Epithelial cell of proximal tubule (primary cell): ENCODE data around the gene RNF220. TPM values are rescaled to one million over a fixed set of nuclear protein-coding genes. Genes with fewer than 3 reads are reported as not detected.

ENCODE experiments used
- DNase-seq: peaks from one replicate; pipeline ENCODE4 v3.0.0-alpha.2; 2011; ENCODE audit warnings: low read depth
- H3K4me3 ChIP-seq: 2 replicates; pipeline ENCODE4 v1.5.1; 2011; ENCODE audit warnings: low read depth, mild to moderate bottlenecking, low read length
- total RNA-seq: library from RNA; depleted of rRNA; stranded (reverse); fragments of >200 nt; gene quantifications from 2 replicates; pipeline ENCODE4 v1.2.3, GENCODE V29; 2015
- TF ChIP-seq, protein P1 (sequence below): conservative IDR thresholded peaks from 2 replicates; pipeline ENCODE4 v1.5.1; 2012; ENCODE audit warnings: low read depth, mild to moderate bottlenecking, low read length

Gene RNF220
- total RNA-seq, 1 donor from 2014 or later = 152 TPM

DNA sequence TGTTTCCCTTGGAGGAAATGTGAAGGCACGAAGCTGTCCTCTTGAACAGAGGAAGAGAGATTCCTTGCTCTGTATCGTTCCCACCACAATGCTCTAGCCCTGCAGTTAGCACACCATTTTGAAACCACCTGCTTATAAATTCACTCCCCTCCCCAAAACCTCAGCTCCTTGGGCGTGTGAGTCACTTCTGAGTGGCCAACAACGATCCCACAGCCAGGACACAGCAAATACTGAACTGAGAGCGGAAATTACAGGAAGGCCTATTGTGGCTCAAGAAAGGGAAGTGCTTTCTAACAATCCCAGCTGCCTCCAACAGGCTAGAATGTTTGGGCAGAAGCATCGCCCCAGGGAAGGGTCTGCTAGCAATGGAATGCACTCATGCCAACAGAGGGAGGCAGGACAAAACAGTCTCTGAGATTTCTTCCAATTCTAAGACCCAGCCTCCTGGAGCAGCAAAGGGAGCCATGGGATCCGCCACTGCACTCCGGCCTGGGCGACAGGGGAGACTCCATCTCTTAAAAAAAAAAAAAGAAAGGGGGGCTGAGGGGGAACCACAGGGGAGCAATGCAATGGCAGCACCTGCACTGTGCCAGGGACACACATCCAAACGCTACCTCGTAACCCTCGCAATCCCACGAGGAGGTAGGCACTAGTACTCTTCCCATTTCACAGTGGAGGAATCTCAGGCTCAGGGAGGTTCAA, 267.4 kb downstream of the RNF220 start:
- no peak for DNase-seq
- peak overlapping the region; percentile 73 for H3K4me3 ChIP-seq
- TF ChIP-seq, protein P1, sequence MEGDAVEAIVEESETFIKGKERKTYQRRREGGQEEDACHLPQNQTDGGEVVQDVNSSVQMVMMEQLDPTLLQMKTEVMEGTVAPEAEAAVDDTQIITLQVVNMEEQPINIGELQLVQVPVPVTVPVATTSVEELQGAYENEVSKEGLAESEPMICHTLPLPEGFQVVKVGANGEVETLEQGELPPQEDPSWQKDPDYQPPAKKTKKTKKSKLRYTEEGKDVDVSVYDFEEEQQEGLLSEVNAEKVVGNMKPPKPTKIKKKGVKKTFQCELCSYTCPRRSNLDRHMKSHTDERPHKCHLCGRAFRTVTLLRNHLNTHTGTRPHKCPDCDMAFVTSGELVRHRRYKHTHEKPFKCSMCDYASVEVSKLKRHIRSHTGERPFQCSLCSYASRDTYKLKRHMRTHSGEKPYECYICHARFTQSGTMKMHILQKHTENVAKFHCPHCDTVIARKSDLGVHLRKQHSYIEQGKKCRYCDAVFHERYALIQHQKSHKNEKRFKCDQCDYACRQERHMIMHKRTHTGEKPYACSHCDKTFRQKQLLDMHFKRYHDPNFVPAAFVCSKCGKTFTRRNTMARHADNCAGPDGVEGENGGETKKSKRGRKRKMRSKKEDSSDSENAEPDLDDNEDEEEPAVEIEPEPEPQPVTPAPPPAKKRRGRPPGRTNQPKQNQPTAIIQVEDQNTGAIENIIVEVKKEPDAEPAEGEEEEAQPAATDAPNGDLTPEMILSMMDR = no peak

DNA sequence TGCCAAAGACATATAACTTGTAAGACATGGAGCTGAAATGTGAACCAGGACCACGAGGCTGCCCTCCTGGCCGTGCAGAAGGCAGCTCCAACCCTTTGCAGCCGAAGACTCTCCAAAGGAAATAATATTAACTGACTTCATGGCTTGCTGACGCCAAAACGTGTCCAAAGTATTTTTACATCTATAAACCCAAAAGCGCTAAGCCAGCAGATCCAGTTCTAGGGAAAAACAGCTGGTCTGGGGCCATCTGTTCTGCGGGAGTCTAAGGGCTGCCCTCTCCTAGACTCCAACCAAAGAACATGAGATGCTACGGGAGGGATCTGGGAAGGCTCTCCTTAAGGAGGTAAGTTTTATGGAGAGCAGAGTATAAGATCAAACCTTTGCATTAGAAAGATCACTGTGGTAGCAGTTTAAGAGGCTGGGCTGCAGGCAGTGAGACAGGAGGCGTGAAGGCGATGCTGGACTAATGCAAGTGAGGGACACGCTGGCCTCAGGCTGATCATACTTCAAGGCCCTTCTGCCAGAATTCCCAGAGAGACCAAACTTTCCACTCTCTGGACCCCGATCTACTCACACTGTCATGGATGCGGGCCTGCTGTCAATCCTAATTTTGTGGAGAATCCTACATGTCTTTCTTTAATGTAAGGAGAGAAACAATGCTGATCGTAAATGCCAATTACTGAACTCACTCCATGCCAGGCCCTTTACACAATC, 268.1 kb downstream of the RNF220 start:
- H3K4me3 ChIP-seq = peak overlapping the region; percentile 73
- TF ChIP-seq, protein P1 = no peak
- DNase-seq = no peak

- peak overlapping the region; percentile 73 for H3K4me3 ChIP-seq
- TF ChIP-seq, protein P1 = no peak
- DNase-seq = no peak
Observed at GRCh38 chr1:44673675-44674112, 268.6 kb downstream of the RNF220 start.

DNA sequence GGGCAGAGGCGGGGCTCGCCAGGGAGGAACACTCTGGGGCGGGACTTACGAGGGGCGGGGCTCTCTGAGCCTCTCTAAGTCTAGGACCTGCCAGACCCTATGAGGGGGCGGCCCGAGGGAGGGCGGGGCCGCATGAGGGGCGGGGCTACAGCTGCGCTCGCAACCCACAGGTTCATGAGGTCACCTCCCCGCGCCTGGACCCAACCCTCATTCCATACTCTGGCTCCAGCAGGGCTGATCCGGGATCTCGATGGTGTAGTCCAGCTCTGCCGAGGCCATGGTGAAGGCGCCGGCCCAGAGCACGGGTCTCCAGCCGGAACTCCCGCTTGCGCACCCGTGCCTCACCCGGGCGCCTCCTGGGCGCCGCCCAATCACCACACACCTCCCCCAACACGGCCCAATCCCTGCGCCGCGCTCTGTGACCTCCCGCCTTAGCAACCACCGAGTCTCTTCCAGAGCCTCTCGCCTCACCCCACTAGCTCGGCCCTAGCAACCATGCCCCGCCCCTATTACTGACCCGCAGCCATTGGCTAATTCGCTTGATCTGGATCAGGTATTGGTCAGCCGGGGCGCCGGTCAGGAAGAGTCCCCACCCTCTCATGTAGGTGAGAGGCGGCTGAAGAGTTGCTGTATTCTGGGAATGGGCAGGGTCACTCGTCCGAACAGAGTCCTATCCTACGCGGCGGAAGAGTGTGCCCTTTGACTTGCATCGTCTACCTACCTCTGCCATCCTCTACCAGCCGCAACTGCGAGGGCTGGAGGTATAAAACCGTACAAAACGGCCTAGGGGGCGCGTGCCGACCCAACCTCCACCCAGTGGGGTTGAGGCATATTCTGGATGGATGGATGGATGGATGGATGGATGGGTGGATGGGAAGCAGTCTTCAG, 269.3 kb downstream of the RNF220 start, which contains the start of the genes ARMH1 and TMEM53:
Gene ARMH1, plus strand, starts transcription at position 602 of the 888 bp plus-strand sequence. CDS start 14,984 bp downstream, outside the sequence.
Gene TMEM53, minus strand, starts transcription at position 369 of the 888 bp plus-strand sequence. Its CDS starts 90 bp downstream, at position 279.
- peak; percentile 89 for DNase-seq
- TF ChIP-seq, protein P1 = no peak

DNA sequence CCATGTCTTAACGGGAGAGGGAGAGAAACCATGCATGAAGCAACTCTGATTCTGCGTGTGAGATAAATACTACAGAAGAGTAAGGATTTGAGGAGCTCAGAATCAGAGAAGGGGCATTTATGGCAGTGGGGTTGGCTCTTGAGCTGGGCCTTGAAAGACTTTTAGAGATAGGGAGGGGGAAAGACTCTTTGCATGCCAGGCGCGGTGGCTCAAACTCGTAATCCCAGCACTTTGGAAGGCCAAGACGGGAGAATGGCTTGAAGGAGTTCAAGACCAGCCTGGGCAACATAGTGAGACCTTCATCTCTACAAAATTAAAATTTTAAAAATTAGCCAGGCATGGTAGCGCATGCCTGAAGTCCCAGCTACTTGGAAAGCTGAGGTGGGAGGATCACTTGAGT, 270.1 kb downstream of the RNF220 start:
- no peak for DNase-seq
- peak overlapping the region; percentile 73 for H3K4me3 ChIP-seq
- TF ChIP-seq, protein P1 = no peak

More for the DNA sequence above, 269.3 kb downstream of the RNF220 start, which contains the start of the genes ARMH1 and TMEM53:
- peak within 1 kb of the TSS; percentile 73 for H3K4me3 ChIP-seq

- H3K4me3 ChIP-seq = no peak overlapping the region
- TF ChIP-seq, protein P1 = no peak
- no peak for DNase-seq
Observed at GRCh38 chr1:44676484-44677200, 271.6 kb downstream of the RNF220 start.
